HG02885 (cell line): ENCODE data around the gene VEZT.

ENCODE experiments used
- ATAC-seq: cut with Tn5 transposase; IDR thresholded peaks from one replicate; pipeline ENCODE4 v1.9.1; 2021; ENCODE audit warnings: mild to moderate bottlenecking; ENCODE audit not compliant: unreplicated experiment, poor library complexity

The VEZT gene

GRCh38 chr12:95343461-95344230 lies 126.0 kb downstream of the VEZT start:
- no peak for ATAC-seq

GRCh38 chr12:95349291-95349690 lies 131.7 kb downstream of the VEZT start:
- ATAC-seq: no peak

GRCh38 chr12:95351748-95352147 lies 134.1 kb downstream of the VEZT start:
- ATAC-seq: no peak
